GM10248 (cell line): Measurements from ENCODE around the gene RPS6KB2.
"Not testable (repeated sequence)": the region's sequence is repeated elsewhere in the genome, so short reads cannot be mapped to it uniquely, and the experiment has no call there.

ENCODE experiments used
- CTCF ChIA-PET: fragments of 300-600 bp; sonication (Branson Sonifier 250); formaldehyde crosslinking; extraction: SDS; loops from one replicate; lab custom pipeline; 2021; ENCODE audit warnings: antibody characterized with exemption; lab: Yijun Ruan, JAX
- POLR2A ChIA-PET: fragments of 350-650 bp; sonication (Branson Sonifier 250); formaldehyde crosslinking; extraction: SDS; loops from one replicate; lab custom pipeline; 2020; ENCODE audit warnings: antibody characterized with exemption; lab: Yijun Ruan, JAX
- DNase-seq: peaks from one replicate; pipeline ENCODE4 v3.0.0; 2012; ENCODE audit errors: extremely low spot score
- TF ChIP-seq, protein P1 (sequence below): IDR thresholded peaks from 2 replicates; pipeline ENCODE4 v1.5.1; 2012; ENCODE audit warnings: mild to moderate bottlenecking, low read depth; ENCODE audit errors: extremely low read depth, missing control alignments, control extremely low read depth

The RPS6KB2 gene

DNA sequence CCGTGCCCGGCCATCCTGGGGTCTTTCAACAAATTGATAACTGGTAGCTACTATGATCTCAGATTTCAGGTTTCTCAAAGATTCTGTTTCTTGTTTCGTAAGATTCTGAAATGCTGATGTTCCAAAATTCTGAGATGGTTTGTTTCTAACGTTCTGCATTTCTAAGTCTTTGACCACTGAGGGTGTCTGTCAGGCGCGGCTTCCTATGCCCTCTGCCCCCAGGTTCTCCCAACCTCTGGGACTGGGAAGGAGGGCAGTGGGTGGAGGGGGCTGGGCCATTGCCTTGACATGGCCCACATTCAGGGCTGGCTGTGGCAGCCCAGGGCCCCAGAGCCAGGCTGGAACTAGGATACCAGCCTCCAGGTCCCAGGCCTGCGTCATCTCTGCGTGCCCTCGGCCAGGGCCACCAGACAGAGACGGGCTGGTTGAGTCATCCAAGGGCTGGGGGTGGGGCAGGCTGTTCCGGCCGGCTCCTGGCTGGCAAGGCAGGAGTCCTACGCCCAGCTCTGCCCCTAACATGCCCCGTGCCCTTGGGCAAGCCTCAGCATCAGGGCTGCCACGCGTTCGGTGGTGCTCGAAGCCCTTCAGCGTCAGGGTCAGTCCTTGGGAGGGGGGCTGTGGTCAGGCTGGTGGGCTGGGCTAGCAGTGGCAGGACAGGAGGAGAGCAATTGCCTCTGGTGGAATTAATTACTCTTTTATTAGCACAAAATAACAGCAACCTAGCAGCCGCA, 35.6 kb downstream of the RPS6KB2 start:
- ChIA-PET CTCF (no interaction called here), POLR2A (no interaction called here)
- TF ChIP-seq, protein P1, sequence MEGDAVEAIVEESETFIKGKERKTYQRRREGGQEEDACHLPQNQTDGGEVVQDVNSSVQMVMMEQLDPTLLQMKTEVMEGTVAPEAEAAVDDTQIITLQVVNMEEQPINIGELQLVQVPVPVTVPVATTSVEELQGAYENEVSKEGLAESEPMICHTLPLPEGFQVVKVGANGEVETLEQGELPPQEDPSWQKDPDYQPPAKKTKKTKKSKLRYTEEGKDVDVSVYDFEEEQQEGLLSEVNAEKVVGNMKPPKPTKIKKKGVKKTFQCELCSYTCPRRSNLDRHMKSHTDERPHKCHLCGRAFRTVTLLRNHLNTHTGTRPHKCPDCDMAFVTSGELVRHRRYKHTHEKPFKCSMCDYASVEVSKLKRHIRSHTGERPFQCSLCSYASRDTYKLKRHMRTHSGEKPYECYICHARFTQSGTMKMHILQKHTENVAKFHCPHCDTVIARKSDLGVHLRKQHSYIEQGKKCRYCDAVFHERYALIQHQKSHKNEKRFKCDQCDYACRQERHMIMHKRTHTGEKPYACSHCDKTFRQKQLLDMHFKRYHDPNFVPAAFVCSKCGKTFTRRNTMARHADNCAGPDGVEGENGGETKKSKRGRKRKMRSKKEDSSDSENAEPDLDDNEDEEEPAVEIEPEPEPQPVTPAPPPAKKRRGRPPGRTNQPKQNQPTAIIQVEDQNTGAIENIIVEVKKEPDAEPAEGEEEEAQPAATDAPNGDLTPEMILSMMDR, result no peak
- no peak for DNase-seq

DNA sequence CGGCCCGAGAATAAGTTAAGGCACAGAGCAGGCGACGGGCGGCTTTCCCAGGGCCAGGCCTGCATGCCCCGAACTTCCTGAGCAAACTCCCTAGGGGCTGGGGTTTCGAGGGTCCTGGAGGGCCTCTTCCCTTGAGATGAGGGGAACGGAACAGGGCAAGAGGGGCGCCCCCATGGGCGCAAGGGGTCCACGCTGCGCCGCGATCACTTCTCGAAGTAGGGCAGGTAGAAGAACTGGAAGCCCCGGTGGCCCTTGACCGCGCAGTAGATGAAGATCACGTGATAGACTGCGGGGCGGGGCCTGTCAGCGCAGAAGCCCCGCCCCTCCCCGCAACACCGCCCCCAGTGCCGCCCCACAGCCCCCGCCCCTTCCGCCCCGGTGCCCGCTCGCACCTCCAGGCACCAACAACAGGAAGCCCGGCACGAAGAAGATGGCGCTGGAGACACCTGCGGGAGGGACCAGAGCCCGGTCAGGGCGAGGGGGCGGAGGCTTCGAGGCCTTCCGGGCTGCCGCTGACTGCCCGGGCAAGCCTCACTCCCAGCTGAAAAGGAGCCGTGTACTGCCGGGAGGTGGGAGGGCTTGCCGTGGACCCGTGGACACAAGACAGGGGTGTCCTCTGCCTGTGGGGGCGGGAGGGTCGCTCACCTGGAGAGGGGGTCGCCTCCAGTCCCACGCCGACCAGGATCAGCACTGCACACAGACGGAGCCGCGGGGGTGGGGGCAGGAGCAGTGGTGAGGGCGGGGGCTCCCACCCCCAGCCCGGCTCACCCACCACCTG, 36.3 kb downstream of the RPS6KB2 start:
- TF ChIP-seq, protein P1, result no peak
- POLR2A ChIA-PET, result interaction anchor here (0.8 to 1.0 kb wide), 2 partner anchors 27 to 60 kb away, joined by 3 read pairs; partner anchors contain the start of gene PTPRCAP
- CTCF ChIA-PET, result interaction anchor here (1.0 to 1.4 kb wide), 2 partner anchors 28 to 91 kb away, joined by 3 read pairs; no protein-coding TSS in a partner anchor
- DNase-seq, result peak; percentile 94

DNA sequence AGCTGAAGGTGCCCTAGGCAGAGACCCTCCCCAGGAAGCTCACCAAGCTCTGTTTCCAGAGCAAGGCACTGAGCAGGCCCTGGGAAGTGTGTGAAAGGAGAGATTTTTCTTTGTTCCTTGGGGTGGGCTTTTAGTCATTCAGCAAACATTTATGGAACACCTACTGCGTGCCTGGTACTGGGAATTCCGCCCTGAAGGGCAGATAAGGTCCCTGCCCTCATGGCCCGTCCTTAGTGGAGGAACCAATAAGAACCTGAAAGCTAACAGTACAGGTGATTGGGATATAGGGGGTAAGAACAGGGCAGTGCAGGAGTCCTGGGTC, 36.9 kb downstream of the RPS6KB2 start:
- TF ChIP-seq, protein P1, result no peak
- POLR2A ChIA-PET, result interaction anchor here (0.8 to 1.0 kb wide), 2 partner anchors 28 to 60 kb away, joined by 3 read pairs; partner anchors contain the start of gene PTPRCAP
- DNase-seq, result no peak

DNA sequence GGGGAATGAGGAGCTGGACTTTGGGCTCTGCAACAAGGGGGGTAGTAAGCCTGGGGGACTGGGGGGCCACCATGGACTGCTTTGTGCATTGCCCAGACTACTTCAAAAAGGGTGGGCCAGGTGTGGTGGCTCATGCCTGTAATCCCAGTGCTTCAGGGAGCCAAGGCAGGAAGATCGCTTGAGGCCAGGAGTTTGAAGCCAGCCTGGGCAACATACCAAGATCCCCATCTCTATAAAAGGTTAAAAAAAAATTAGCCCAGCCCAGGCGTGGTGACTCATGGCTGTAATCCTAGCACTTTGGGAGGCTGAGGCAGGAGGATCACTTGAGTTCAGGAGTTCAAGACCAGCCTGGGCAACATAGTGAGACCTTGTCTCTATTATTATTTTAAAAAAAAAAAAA, 37.2 kb downstream of the RPS6KB2 start:
- ChIA-PET CTCF (interaction anchor here (0.6 to 1.4 kb wide), 3 partner anchors 20 to 91 kb away, joined by 3 read pairs; no protein-coding TSS in a partner anchor), POLR2A (interaction anchor here (0.6 to 1.0 kb wide), 2 partner anchors 28 to 49 kb away, joined by 3 read pairs; partner anchors contain the start of gene PTPRCAP)
- DNase-seq, result not testable (repeated sequence)

More for the DNA sequence above, 36.9 kb downstream of the RPS6KB2 start:
- CTCF ChIA-PET, result interaction anchor here (0.6 to 1.4 kb wide), 3 partner anchors 21 to 91 kb away, joined by 3 read pairs; no protein-coding TSS in a partner anchor

DNA sequence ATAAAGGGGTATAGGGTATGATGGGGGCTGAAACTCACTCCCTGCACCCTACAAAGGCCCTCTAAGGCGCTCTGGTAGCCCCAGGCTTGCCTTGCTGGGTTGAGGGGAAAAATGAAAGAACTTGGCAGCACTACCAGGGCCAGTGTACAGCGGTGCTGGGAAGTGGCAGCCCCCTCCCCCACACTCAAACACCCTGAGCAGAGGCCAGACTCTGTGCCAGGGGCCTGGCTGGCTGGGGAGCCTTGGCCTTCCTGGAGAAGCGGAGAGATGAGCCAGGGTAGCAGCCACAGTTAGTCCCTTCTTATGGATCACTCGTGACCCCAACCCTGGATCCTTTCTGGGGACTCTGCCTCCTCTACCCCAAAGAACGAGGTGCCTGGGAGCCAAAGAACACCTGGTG, 38.1 kb downstream of the RPS6KB2 start:
- ChIA-PET POLR2A (interaction anchor here (0.6 kb wide), 2 partner anchors 29 to 50 kb away, joined by 3 read pairs; partner anchors contain the start of gene PTPRCAP), CTCF (interaction anchor here (1.2 kb wide), 1 partner anchor 163 kb away, joined by 4 read pairs; the partner anchor contains the start of gene NUDT8)
- TF ChIP-seq, protein P1, result no peak
- no peak for DNase-seq

DNA sequence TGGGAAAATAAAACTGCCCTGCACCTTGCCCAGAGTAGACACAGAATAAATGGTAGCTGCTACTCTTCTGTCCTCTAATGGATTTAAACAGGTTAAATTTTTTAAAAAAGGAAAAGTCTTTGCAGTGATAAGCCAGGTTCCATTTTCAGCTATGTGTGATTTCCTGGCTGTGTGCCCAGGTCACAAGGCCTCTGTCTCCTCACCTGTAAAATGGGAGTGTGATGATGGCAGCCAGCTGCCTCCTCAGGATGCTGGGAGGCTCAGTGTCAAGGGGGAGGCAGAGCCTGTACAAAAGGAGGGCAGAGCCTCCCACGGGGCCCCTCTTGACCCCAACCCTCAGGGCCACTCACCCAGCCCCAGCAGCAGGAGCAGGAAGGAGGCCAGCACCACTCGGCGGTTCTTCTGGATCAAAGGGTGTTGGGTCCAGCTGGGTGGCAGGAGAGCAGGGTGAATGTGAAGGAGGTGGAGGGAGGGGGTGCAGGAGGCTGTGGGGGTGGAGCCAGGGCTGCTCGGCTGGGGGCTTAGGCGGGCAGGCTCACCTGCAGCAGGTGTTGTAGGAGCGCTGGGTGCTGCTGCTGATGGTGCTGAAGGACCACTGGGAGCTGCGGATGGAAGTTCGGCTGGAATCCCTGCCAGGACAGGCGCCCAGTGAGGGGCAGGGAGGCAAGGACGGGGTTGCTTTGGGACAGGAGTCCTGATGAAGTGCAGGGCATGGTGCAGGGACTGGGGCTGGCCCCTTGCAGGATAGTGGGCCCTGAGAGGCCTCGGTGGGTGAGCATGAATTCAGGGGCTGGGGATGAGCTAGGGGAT, 38.9 kb downstream of the RPS6KB2 start:
- ChIA-PET CTCF (interaction anchor here (1.2 to 3.6 kb wide), 5 partner anchors 16 to 162 kb away, joined by 3 to 22 read pairs (median 6); partner anchors contain the start of genes AIP, NUDT8 and PPP1CA), POLR2A (interaction anchor here (0.6 to 1.4 kb wide), 2 partner anchors 11 to 30 kb away, joined by 3 read pairs; partner anchors contain the start of gene PTPRCAP)
- TF ChIP-seq, protein P1, result no peak
- no peak for DNase-seq
